GM12801 (cell line): Measurements from ENCODE around the gene STAT5A.

Experiments used
- TF ChIP-seq, protein P1 (sequence below): IDR thresholded peaks from one replicate; pipeline ENCODE4 v1.5.1; 2011; ENCODE audit warnings: control low read depth; ENCODE audit not compliant: insufficient read length; ENCODE audit errors: extremely low read depth

The STAT5A gene

GRCh38 chr17:42285346-42286050 lies 2.8 kb upstream of the STAT5A start:
- TF ChIP-seq, protein P1, sequence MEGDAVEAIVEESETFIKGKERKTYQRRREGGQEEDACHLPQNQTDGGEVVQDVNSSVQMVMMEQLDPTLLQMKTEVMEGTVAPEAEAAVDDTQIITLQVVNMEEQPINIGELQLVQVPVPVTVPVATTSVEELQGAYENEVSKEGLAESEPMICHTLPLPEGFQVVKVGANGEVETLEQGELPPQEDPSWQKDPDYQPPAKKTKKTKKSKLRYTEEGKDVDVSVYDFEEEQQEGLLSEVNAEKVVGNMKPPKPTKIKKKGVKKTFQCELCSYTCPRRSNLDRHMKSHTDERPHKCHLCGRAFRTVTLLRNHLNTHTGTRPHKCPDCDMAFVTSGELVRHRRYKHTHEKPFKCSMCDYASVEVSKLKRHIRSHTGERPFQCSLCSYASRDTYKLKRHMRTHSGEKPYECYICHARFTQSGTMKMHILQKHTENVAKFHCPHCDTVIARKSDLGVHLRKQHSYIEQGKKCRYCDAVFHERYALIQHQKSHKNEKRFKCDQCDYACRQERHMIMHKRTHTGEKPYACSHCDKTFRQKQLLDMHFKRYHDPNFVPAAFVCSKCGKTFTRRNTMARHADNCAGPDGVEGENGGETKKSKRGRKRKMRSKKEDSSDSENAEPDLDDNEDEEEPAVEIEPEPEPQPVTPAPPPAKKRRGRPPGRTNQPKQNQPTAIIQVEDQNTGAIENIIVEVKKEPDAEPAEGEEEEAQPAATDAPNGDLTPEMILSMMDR: no peak

DNA sequence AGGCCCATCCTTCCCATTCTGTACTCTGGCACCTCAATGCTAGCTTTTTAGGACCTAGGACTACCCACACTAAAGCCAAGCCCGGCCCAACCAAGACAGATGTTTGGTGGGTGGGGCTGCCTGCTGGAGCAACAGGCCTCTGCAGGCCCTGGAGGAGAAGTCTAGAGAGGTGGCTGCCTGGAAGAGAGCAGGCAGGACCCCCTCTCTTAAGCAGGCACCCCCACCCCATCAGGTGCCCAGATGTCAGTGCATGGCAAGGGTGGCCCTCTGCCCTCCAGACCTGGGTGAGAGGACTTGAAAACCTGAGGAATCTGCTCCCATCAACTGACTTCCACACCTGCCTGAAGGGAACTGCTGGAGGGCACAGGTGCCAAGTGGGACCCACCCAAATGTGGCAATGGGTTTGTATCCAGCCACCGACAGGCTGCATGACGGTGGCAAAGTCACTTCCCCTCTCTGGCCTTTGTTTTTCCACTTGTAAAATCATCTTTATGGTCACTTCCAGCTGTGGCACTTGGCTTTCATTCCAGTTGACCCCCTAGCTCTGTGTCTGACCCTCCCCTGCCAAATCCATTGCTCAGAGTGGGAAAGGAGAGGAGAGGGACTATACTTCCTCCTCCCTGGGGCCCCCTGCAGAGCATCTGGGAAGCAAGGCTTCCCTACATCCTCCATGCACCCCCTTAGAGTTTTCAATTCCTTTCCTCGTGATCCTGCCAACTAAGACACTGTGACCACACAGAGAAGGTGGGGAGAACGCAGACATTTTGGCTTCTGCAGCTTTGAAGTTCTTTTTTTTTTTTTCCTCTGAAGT lies 1.7 kb upstream of the STAT5A start:
- TF ChIP-seq, protein P1: no peak

DNA sequence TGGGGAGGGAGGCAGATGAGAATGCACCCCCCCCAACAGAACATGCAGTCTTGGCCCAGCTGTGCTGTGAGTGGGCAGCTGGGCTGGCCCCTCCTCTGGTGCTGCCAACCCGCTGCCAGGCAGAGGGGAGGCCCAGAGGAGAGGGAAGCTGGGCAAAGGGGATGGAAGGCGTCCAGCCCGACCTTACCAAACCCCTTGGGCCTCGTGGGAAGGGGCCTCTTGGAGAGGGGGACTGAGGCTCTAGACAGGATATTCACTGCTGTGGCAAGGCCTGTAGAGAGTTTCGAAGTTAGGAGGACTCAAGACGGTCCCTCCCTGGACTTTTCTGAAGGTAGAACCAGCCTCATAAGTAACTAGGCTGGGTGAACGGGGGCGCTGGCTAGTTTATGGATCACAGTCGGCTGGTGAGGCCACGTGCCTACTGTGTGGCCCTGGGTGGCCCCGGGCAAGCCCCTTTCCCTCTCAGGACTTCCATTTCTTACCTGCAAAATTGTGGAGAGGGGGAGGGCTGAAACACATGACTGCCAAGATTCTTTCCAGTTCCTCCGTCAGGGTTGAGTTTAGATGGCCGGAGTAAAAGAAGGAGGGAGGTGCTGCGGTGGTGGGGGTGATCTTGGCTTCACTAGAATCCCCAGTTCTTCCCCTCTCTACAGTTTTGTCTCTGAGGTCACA lies 857 bp upstream of the STAT5A start:
- TF ChIP-seq, protein P1: no peak

GRCh38 chr17:42288803-42289610 lies 709 bp downstream of the STAT5A start:
- TF ChIP-seq, protein P1: no peak

- TF ChIP-seq, protein P1: no peak
These were observed 1.4 kb downstream of the STAT5A start for GRCh38 chr17:42289611-42290181.

- TF ChIP-seq, protein P1: no peak
These were observed 2.3 kb downstream of the STAT5A start for GRCh38 chr17:42290577-42290976.
